ENCODE results near the gene R3HDM1.

DNA sequence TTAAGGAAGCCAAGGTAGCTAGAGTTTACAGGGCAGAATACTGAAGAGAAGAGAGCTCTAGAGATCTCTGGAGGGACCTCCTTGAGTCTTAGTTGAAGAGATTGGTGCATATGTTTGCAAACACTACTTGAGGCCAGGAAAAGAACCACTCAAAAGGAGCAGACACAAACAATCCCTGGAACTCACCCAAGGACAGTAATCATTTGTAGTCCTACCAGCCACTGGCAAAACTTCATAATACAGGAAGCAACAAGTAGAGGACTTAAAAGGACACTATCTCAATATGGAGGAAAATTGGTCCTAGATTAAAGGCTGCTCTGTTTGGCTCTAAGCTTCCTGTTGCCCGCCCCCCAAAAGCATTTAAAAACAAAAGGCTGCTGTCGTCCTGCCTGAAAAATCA is 163.4 kb downstream of the R3HDM1 start:
- TF ChIP-seq, protein P1, sequence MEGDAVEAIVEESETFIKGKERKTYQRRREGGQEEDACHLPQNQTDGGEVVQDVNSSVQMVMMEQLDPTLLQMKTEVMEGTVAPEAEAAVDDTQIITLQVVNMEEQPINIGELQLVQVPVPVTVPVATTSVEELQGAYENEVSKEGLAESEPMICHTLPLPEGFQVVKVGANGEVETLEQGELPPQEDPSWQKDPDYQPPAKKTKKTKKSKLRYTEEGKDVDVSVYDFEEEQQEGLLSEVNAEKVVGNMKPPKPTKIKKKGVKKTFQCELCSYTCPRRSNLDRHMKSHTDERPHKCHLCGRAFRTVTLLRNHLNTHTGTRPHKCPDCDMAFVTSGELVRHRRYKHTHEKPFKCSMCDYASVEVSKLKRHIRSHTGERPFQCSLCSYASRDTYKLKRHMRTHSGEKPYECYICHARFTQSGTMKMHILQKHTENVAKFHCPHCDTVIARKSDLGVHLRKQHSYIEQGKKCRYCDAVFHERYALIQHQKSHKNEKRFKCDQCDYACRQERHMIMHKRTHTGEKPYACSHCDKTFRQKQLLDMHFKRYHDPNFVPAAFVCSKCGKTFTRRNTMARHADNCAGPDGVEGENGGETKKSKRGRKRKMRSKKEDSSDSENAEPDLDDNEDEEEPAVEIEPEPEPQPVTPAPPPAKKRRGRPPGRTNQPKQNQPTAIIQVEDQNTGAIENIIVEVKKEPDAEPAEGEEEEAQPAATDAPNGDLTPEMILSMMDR (IDR thresholded peaks at IDR 0.05; ENCODE audit: insufficient read depth, low read depth, low read length) = no peak
- TF ChIP-seq EZH2 (IDR thresholded peaks at IDR 0.05; ENCODE audit: insufficient read depth, low read length) = no peak

Data from astrocyte (in vitro differentiated cells and primary cell).